Liver (tissue), 9 donors: ENCODE measurements around the gene FSD1. TPM values are rescaled to one million over a fixed set of nuclear protein-coding genes. Genes with fewer than 3 reads are reported as not detected.

ENCODE experiments used
- DNase-seq: peaks from one replicate; pipeline ENCODE4 v3.0.0-alpha.2; 2017; ENCODE audit warnings: low spot score
- H3K27ac ChIP-seq, 2 donors: one replicate each; pipeline ENCODE4 v1.7.0; 2013; ENCODE audit warnings: inconsistent platforms in 2 of 2, low read length in 2 of 2, control low read depth in 1 of 2, low read depth in 1 of 2, mild to moderate bottlenecking in 1 of 2
- H3K27me3 ChIP-seq, 4 donors: one replicate each; pipeline versions ENCODE4 v1.6.1 to v1.7.0; 2013; ENCODE audit warnings: low read length in 3 of 4, inconsistent platforms in 1 of 4, mild to moderate bottlenecking in 1 of 4, moderate library complexity in 1 of 4; ENCODE audit not compliant: control insufficient read depth in 4 of 4, insufficient read depth in 4 of 4
- H3K36me3 ChIP-seq, 4 donors: one replicate each; pipeline versions ENCODE4 v1.6.1 to v1.7.0; 2013; ENCODE audit warnings: low read length in 3 of 4, mild to moderate bottlenecking in 3 of 4, low read depth in 1 of 4, moderate library complexity in 1 of 4; ENCODE audit not compliant: control insufficient read depth in 4 of 4, insufficient read depth in 3 of 4
- H3K4me1 ChIP-seq, 4 donors: one replicate each; pipeline versions ENCODE4 v1.6.1 to v1.7.0; 2013; ENCODE audit warnings: low read length in 3 of 4, mild to moderate bottlenecking in 3 of 4, moderate library complexity in 1 of 4; ENCODE audit not compliant: control insufficient read depth in 4 of 4, insufficient read depth in 4 of 4
- H3K4me3 ChIP-seq, 3 donors: one replicate each; pipeline versions ENCODE4 v1.6.1 to v1.7.0; 2013; ENCODE audit warnings: low read length in 3 of 3, control low read depth in 1 of 3, low read depth in 1 of 3, mild to moderate bottlenecking in 1 of 3
- H3K9ac ChIP-seq, 2 donors: one replicate each; pipeline ENCODE4 v1.7.0; 2013; ENCODE audit warnings: low read length in 2 of 2, mild to moderate bottlenecking in 2 of 2, moderate library complexity in 2 of 2, control low read depth in 1 of 2, low read depth in 1 of 2
- H3K9me3 ChIP-seq, 4 donors: one replicate each; pipeline versions ENCODE4 v1.6.1 to v1.7.0; 2013; ENCODE audit warnings: low read length in 3 of 4; ENCODE audit not compliant: control insufficient read depth in 4 of 4
- ATF3 ChIP-seq: IDR thresholded peaks from 2 replicates; pipeline ENCODE4 v1.6.1; 2016; ENCODE audit warnings: antibody characterized with exemption
- CTCF ChIP-seq: fragments of 150-350 bp; IDR thresholded peaks from 2 replicates; pipeline ENCODE4 v1.5.1; 2017; ENCODE audit warnings: improper control_type of control experiment, low read depth, low read length; ENCODE audit not compliant: missing input control
- EGR1 ChIP-seq, 2 donors: IDR thresholded peaks; 2 replicates each; pipeline ENCODE4 v1.6.1; 2016 to 2018; ENCODE audit warnings: antibody characterized with exemption in 2 of 2, low read depth in 2 of 2
- FOXA1 ChIP-seq: IDR thresholded peaks from 2 replicates; pipeline ENCODE4 v1.6.1; 2016; ENCODE audit warnings: antibody characterized with exemption
- FOXA2 ChIP-seq: IDR thresholded peaks from 2 replicates; pipeline ENCODE4 v1.6.1; 2016; ENCODE audit warnings: antibody characterized with exemption
- GABPA ChIP-seq, 2 donors: IDR thresholded peaks in 1 of 2; conservative IDR thresholded peaks in 1 of 2; 2 replicates each; pipeline ENCODE4 v1.6.1; 2016; ENCODE audit warnings: antibody characterized with exemption in 2 of 2, mild to moderate bottlenecking in 1 of 2, moderate library complexity in 1 of 2
- HNF4A ChIP-seq, 2 donors: conservative IDR thresholded peaks; 2 replicates each; pipeline ENCODE4 v1.6.1; 2016; ENCODE audit warnings: antibody characterized with exemption in 2 of 2, mild to moderate bottlenecking in 2 of 2
- HNF4G ChIP-seq: IDR thresholded peaks from 2 replicates; pipeline ENCODE4 v1.6.1; 2016; ENCODE audit warnings: antibody characterized with exemption
- JUND ChIP-seq, 2 donors: IDR thresholded peaks; 2 replicates each; pipeline ENCODE4 v1.6.1; 2016; ENCODE audit warnings: antibody characterized with exemption in 2 of 2
- MAX ChIP-seq: IDR thresholded peaks from 2 replicates; pipeline ENCODE4 v1.6.1; 2016; ENCODE audit warnings: antibody characterized with exemption
- RAD21 ChIP-seq, 2 donors: IDR thresholded peaks; 2 replicates each; pipeline ENCODE4 v1.6.1; 2016; ENCODE audit warnings: antibody characterized with exemption in 2 of 2, mild to moderate bottlenecking in 2 of 2
- REST ChIP-seq: IDR thresholded peaks from 2 replicates; pipeline ENCODE4 v1.6.1; 2016; ENCODE audit warnings: antibody characterized with exemption, mild to moderate bottlenecking
- RXRA ChIP-seq, 2 donors: IDR thresholded peaks; 2 replicates each; pipeline ENCODE4 v1.6.1; 2017 to 2018; ENCODE audit warnings: antibody characterized with exemption in 2 of 2, mild to moderate bottlenecking in 1 of 2
- SP1 ChIP-seq: IDR thresholded peaks from 2 replicates; pipeline ENCODE4 v1.6.1; 2018; ENCODE audit warnings: antibody characterized with exemption, mild to moderate bottlenecking
- TAF1 ChIP-seq: conservative IDR thresholded peaks from 2 replicates; pipeline ENCODE4 v1.6.1; 2016; ENCODE audit warnings: antibody characterized with exemption, mild to moderate bottlenecking
- YY1 ChIP-seq: IDR thresholded peaks from 2 replicates; pipeline ENCODE4 v1.6.1; 2016; ENCODE audit warnings: antibody characterized with exemption, mild to moderate bottlenecking
- ZBTB33 ChIP-seq: IDR thresholded peaks from 2 replicates; pipeline ENCODE4 v1.6.1; 2016; ENCODE audit warnings: antibody characterized with exemption
- WGBS: extraction: QIAGEN DNeasy Blood & Tissue Kit; methylation state at CpG from one replicate; pipeline ENCODE4 v1.1.7; 2013; 5-methylcytosine and 5-hydroxymethylcytosine counted together
- polyA plus RNA-seq, 2 donors: library from polyadenylated mRNA; stranded (reverse) in 1 of 2; unstranded in 1 of 2; fragments of 200-250 nt in 1 of 2; fragments of >200 nt in 1 of 2; fragmentation: Nextera tagmentation in 1 of 2; extraction: Ambion mirVana in 1 of 2; gene quantifications; one replicate each; pipeline versions ENCODE4 v1.2.1 to v1.2.3, GENCODE V29; 2013 to 2015
- total RNA-seq, 2 donors: library from RNA; depleted of rRNA; stranded (reverse); fragments of >200 nt; gene quantifications; one replicate each; pipeline ENCODE4 v1.2.3, GENCODE V29; 2014
- donor health status: healthy.
- donor health status: healthy.
- donor health status: healthy.
- donor health status: healthy.
- donor health status: healthy.

FSD1 gene
- total and polyA plus RNA-seq, 4 donors = 0.05 to 0.92 (median 0.19) TPM; not detected in 1

- 78% methylated on average over 17 of the region's 17 CpGs for WGBS
- H3K27ac ChIP-seq = no peak overlapping the region
- no peak overlapping the region for H3K4me3 ChIP-seq
- no peaks in the 10 kb centered on the region for H3K27me3 ChIP-seq
- H3K9ac ChIP-seq = no peak overlapping the region
- H3K4me1 ChIP-seq = peaks cover 0 to 7% (median 0%) of the 10 kb centered on the region in 4 donors
- H3K36me3 ChIP-seq = peaks cover 2 to 24% (median 11%) of the 10 kb centered on the region in 4 donors
- no peaks in the 10 kb centered on the region for H3K9me3 ChIP-seq
- TF ChIP-seq TAF1 (no peak), RXRA (IDR thresholded peaks at IDR 0.05) (no peak), HNF4A (conservative IDR thresholded peaks at IDR 0.05) (no peak), GABPA (IDR thresholded peaks at IDR 0.05 in 1 of 2, conservative IDR thresholded peaks at IDR 0.05 in 1 of 2) (no peak), JUND (IDR thresholded peaks at IDR 0.05) (no peak), CTCF (no peak), EGR1 (IDR thresholded peaks at IDR 0.05; ENCODE audit: low read depth in 2 of 2) (no peak), HNF4G (no peak), YY1 (no peak), FOXA1 (no peak), SP1 (no peak), REST (no peak), FOXA2 (no peak), ATF3 (no peak), MAX (no peak), RAD21 (IDR thresholded peaks at IDR 0.05) (no peak), ZBTB33 (no peak)
- no peak for DNase-seq
These were observed 50.5 kb downstream of the FSD1 start for GRCh38 chr19:4354897-4355296.
